Fibroblast of skin of left quadriceps (primary cell): ENCODE data around the gene AADACL3.
A peak's percentile ranks its signal among the peaks of the same experiment; 100 is the strongest.
"Not testable (repeated sequence)": the region's sequence is repeated elsewhere in the genome, so short reads cannot be mapped to it uniquely, and the experiment has no call there.

Source experiments
- DNase-seq, 2 experiments: peaks; one replicate each; pipeline ENCODE4 v3.0.0-alpha.2; 2013; ENCODE audit warnings: low read depth in 2 of 2

Gene AADACL3

GRCh38 chr1:12714710-12715475, 1.0 kb upstream of the AADACL3 start:
- no peak for DNase-seq

DNA sequence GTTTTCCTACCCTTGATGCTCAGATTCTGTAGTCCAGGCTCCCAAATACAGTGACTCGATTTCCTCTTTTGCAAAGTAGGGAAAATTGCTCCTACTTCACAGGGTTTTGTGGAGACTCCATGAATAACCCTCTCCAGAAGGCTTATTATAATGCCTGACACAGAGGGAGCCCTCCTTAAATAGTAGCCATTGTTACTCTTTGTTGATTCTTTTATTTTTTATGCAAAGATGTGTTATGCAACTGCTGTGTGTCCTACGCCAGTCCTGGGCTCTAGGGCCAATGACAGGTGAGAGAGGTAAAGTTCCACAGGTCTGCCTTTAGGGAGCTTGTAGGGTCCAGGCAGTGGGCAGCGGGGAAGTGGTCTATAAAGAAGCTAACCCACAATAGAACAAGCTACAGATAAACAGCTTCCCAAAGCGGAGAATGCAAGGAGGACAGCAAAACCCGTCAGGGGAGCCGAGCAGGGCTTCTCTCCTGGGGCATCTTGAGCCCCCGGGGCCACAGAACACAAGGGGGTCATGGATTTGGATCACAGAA, 1.5 kb downstream of the AADACL3 start:
- no peak for DNase-seq

DNA sequence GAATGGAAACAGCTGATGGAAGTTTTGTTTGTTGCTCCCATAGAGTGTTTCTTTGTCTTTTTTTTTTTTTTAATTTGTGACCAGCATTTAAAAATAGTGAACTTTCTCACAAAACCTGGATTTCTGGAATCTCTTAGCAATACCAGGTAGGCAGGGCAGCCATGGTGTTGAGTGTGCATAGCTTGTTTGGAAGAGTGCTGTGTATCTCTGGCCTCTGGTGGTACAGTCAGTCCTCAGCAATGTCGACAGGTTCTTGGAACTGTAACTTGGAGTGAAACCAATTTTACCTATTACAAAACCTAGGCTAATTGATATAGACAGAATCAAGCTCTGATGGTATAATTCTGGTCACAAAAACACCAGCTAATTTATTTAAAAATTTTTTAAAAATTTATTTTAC, 6.7 kb downstream of the AADACL3 start:
- no peak for DNase-seq

- no peak for DNase-seq
These were observed 12.5 kb downstream of the AADACL3 start for GRCh38 chr1:12728391-12728790.

DNA sequence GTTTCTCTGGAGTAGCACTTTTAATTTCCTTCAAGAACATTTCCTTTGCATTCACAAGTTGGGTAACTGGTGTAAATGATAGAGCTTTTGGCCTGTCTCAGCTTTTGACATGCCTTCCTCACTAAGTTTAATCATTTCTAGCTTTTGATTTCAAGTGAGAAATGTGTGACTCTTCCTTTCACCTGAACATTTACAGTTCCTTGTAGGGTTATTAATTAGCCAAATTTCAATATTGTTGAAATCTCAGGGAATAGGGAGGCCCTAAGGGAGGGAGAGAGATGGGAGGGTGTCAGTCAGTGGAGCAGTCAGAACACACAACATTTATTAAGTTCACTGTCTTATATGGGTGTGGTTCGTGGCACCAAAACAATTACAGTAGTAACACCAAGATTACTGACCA, 14.2 kb downstream of the AADACL3 start:
- DNase-seq, result no peak

- not testable (repeated sequence) for DNase-seq
These were observed 15.2 kb downstream of the AADACL3 start for GRCh38 chr1:12731084-12731483.

- DNase-seq, result no peak
These were observed 18.7 kb downstream of the AADACL3 start for GRCh38 chr1:12734651-12735050.

- no peak for DNase-seq
These were observed 23.0 kb downstream of the AADACL3 start for GRCh38 chr1:12738934-12739333.

DNA sequence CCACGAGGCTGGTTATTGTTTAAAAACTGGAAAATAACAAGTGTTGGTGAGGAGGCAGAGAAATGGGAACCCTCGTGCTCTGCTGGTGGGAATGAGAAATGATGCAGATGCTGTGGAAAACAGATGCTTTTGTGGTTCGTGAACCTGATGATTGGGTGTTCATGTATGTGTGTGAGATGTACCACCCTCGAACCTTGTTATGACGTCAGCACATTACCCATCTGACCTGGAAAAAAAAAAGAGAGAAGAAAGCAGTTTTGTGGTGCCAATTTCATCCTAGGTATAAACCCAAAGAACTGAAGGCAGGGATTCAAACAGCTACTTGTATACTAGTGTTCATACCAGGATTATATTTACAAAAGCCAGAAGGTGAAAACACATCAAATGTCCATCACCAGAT, 23.7 kb downstream of the AADACL3 start:
- no peak for DNase-seq

GRCh38 chr1:12741946-12742345, 26.0 kb downstream of the AADACL3 start:
- no peak for DNase-seq

DNA sequence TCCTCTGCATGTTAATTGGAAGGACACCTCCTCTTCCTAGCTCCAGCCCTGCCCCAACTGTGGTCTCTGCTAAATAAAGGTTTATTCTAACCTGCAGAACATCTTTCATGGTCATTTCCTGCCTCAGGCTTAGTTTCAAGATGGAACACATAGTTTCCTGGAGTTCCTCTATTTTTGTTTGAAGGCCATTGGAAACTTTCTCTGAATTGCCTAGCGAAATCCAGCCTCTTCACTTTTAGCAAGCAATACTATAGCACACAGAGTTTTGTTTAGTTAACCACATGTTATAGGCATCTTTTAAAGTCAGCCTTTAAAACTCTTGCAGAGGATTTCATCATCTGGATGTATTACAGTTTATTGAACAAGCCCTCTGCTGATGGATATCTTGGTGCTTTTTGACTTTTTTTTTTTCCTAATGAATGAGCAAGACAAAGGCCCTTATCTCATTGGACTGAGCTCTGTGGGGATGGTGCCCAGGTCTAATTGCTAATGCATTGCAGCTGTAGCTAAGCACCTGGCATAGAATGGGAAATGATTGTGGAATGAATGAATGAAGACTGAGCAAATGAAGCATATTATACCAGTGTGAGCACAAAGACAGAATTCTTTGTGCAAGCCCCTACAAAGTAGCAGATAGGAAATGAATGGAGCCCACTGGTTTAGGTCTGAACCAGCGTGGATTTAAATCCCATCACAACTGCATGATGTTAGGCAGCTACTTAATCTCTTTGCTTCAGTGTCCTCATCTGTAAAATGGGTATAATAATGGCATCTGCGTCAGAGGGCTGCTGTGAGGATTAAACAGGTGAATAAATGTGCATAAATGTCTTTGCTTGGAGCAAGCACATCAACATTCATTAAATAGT, 29.4 kb downstream of the AADACL3 start:
- DNase-seq, result peak; percentile 6 to 24

GRCh38 chr1:12745992-12746323, 30.0 kb downstream of the AADACL3 start, which contains the start of gene CFAP107:
CFAP107 (plus strand) TSS chr1:12746200; CDS start chr1:12746431, 231 bp downstream.
- DNase-seq, result no peak

DNA sequence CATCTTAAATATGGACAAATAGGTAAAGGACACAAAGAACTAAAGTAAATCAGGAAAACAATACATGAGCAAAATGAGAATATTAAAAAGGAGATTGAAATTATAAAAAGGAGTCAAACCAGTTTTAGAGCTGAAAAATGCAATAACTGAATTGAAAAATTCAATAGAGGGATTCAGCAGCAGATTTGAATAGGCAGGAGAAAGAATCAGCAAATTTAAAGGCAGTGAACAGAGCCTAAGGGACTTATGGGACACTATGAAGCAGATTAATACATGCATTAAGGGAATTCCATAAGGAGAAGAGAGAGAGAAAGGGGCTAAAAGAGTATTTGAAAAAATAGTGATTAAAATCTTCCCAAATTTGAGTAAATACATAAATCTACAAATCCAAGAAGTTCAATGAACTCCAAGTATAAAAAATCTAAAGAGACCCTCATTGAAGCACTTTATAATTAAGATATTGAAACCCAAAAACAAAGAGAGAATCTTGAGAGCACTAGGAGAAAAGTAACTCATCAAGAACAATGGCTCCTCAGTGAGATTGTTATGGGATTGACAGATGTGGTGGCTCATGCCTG, 33.0 kb downstream of the AADACL3 start:
- DNase-seq, result no peak

DNA sequence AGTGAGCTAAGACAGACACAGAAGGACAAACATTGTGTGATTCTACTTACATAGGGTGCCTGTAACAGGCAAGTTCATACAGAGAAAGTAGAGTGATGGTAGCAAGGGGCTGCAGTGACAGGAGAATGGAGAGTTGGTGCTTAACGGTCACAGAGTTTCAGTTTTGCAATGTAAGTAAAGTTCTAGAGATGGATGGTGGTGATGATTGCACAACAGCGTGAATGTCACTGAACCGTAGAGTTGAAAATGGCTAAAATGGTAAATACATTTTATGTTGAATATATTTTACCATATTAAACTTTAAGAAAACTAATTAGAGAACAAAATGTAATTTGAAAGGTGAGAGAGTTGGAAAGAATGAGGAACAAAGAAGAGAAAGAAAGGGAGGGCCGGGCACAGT, 38.8 kb downstream of the AADACL3 start:
- DNase-seq, result no peak

DNA sequence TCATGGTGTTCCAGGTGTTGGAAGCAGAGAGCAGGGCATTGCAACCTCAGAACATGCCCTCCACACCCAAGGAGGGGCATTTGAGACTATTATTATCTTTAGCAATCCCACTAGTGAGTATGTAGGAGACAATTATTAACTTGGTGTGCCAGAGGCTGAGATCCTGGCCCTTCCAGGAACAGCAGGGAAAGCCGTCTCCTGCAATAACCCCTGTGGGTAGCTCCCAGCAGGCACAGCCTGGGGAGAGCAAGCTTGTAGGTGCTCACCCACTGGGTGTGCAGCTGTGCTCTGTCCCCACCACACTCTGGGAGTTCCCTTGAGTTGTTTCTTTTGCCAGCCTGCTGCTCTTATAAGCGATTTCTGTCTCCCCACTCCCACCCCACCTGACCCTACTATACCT, 40.4 kb downstream of the AADACL3 start:
- DNase-seq, result no peak

DNA sequence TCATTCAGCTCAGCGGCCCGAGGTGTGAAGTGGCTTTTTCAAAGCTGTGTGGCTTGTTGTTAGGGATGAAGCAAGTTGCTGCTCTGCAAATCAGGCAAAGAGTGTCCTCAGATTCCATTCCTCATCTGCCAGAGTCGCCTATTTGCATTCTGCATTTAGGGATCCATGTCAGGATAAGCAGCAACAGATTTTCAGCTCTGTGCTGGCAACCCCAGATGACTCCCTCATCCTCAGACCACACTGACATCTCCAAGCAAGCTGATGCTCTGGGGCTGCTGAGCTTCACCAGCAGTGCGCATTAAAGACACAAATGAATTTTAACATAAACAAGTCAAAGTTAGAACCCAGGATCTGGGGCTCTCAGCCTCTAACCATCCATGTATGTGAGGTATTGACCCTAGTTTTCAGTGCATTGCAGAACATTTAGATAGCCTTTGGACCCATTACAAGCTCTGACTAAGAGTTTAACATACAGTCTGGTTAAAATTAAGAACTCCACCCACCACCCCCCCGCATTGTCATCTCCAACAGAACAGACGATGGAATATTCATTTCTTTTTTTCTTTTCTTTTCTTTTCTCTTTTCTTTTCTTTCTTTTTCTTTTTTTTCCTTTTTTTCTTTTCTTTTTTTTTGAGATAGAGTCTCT, 41.0 kb downstream of the AADACL3 start:
- DNase-seq, result no peak

GRCh38 chr1:12757836-12758235, 41.9 kb downstream of the AADACL3 start:
- DNase-seq, result no peak

- no peak for DNase-seq
These were observed 44.4 kb downstream of the AADACL3 start for GRCh38 chr1:12760256-12760795.

DNA sequence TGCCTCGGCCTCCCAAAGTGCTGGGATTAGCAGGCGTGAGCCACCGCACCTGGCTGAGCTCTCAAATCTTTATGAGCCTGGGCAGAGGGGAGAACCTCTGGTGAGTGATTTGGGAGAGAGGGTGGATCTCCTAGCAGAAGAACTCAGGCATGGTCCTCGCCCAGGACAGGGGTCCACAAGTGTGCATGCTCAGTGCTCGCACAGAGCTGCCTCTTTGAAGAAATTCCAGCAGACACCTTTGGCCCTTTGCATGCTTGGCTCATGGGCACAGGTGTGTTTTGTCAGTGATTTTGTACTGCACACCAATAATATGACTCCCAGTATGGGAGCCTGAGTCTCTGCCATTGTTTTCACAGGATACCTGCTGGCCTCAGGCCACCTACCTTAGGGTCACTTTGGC, 45.9 kb downstream of the AADACL3 start:
- DNase-seq, result no peak

DNA sequence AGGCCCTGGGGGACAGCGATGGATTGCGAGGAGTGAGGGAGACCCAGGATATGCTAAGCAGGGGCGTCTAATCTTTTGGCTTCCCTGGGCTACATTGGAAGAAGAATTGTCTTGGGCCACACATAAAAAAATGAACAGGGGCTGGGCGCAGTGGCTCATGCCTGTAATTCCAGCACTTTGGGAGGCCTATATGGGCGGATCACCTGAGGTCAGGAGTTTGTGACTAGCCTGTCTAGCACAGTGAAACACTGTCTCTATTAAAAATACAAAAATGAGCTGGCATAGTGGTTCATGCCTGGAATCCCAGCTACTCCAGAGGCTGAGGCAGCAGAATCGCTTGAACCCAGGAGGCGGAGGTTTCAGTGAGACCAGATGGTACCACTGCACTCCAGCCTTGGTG, 46.9 kb downstream of the AADACL3 start:
- no peak for DNase-seq

GRCh38 chr1:12763479-12763878, 47.6 kb downstream of the AADACL3 start:
- no peak for DNase-seq

DNA sequence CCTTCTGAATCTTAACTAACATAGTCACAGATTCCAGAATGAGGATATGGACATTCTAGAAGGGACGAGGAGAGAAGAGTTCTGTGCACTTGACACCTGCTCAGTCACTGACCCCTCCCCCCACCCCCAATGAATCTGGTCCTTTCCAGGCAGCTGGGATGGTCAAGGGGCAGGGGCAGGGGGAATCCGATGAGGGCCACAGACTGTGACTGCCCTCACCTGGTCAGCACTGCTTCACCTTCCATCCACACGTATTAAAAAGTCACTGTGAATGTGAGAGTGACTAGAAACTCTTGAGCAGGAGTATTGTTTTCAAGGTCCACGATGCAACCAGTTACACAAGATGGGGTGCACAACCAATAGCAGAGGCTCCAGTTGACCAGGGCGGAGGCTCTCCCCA, 48.1 kb downstream of the AADACL3 start:
- no peak for DNase-seq
